Measurements from ENCODE around the gene ARL3.

The ARL3 gene

DNA sequence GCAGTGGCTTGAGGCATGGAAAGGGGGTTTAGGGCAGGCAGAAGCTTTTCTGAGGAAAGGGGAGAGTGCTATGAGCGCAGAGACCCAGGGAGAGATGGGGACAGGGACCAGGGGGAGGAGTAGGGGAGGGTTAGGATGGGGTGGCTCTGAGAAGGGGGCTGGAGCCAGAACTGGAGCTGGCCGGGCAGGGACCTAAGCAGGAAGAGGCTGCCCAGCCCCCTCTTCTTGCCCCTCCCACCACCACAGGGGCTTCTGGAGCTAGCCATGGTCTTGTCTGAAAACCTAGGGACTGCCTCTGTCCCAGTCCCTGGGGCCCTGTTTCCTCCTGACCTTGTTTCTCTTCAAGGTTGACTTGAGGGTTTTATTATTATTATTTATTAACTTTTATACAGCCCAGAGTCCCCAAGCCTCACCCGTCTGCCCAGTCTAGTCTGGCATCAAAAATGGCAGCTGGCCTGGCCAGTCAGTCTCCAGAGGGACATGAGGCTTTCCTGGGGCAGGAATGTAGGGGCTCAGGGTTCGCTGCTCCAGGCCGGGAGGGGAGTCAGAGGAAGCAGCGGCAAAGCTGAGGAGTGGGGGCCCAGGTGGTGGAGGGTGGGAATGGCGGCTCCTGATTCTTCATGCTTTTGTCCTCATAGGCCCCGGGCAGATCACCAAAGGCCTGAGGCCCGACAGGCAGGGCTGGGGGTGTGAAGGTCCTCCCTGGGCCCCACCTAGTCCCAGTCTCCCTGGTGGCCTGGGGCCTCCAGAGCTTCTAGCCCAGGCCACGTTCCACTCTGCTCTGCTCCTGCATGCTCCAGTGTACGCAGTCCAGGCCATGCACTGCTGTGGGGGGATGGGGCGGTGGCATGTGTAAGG is 64.2 kb downstream of the ARL3 start:
- DNase-seq = no peak

DNA sequence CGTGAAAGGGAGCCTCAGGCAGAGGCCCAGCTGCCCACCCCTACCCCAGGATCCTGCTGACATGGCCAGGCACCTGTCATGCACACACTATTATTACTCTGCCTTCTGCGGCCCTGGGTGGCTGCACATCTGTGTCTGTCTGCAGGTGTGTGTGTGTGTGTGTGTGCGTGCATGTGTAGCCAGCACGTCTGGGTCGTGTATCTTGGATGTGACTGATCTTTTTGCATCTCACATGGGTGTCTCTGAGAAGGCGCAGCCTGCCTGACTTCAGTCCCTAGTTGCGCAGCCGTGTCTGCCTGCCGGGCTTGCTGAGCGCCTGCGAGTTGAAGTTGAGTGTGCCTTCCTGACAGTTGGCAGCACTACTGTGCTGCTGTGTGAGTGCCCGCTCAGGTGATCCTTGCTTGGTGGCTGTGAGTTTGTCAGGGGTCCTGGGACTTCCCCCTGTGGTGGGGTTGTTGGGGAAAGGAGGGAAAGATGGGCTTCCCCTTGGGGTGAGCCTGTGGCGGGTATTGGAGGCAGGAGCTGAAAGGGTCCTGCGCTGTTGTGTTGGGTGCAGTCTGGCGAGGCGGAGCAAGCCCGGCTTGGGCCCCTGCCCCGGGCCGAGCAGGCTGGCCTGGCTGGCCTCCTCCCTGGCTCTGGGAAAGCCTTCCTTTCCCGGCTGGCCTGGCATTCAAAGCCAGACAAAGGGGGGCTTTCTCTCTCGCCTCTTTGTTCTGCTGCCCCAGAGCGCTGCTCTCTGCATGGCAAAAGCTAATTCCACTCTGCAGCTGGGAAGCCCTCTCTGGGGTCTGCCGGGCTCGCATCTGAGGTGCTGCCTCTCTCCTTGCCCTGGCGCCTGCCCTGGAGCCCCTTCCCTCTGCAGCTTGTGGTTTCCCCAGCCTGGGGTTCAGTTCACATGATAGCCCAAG is 65.1 kb downstream of the ARL3 start:
- DNase-seq = peak; percentile 31

DNA sequence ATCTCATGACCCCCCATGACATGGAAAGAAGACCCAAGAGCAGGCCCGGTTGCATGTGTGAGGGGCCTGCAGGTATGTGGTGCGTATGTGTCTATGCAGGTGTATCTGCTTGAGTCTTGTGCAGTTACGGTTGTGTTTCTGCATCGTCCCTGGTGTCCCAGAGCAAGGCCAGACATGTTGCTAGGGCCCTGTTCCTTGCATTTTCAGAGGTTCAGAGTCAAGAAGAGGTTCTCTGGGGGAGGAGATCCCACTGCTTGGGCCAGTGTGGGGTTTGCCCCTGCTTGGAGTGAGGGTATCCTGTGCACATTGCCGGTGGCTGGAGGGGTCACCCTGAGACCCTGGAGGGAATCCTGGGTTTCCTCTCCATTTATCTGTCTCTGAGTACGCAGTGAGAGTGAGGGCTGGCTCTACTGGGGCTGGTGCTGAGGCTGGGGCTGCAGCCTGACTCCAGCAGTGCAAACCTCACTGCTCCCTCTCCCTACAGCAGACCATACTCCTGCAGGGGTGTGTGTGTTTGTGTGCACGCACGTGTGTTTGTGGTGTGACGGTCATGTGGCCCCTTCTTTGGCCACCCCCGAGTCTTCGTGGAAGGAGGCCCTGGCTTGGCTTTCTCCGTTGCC is 65.8 kb downstream of the ARL3 start:
- DNase-seq = no peak

DNA sequence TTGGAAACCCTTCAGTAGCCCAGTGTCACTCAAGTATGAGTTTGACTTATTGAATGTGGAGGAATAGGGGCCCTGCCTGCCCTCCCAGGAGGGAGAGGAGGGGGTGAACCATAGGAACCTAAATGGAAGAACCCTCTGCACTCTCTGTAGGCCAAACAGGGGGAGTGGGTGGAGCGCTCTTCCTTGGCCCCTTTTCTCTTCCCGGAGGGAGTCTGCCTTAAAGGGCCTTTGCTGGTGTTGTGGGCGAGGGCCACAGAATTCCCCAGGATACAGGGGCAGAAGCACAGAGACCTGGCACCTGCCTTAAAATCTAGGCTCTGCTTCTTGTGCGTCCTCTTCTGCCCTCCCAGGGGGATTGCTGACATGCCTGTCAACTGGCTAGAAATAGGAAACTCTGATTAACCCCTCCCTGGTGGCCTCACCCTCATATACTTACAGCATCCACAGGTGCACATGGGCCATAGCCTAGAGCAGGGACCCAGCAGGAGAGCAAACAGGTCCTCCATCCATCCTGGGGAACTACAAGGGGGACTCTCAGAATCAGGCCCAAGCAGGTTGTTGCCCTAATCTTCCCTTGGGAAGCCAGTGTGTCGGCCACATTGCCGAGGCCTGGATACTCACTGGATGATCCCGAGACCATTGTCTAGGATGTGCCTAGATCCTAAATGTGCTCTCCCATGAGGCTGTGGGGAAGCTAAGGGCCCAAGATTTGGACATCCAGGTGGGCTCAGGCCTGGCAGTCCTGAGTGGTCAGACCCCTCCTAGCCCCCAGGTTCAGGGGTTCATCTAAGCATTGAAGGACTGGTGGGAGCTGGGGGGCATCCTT is 66.5 kb downstream of the ARL3 start:
- DNase-seq = no peak

DNA sequence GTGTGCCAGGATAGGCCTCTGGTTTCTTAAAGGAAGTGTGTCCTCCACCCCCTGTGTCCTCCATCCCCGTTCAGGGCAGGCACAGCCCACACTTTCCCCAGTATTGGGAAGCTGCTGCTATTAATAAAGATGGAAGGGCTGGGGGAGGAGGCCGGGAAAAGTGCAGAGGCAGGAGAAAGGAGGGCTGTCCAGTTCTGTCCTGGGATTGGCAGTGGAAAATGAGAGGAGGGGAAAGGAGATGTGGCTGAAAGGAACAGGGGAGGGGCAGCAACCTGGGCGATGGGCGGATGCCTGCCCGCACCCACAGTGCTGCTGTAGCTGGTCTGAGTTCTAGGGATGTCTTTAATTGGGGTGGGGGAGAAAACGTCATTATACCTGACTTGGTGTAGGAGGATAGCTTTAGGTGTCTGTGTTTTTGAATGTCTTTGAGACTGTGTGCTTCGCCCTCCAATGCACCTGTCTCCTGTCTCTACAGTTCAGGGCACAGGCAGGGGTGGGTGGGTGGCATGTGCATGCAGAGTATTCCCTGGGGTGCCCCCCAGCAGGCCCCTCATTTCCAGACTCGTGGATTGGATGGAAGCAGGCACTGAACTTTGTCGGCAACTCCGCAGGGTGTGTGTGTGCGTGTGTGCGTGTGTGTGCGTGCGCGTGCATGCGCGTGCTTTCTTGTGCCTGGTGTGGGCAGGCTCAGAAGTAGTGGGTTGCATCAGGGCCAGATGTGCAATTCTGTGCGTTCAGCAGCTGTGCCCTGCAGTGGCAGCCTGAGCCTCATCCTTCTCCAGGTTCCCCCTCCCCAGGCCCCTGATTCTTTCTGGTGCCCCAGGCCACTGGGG is 67.4 kb downstream of the ARL3 start:
- DNase-seq = peak; percentile 53

DNA sequence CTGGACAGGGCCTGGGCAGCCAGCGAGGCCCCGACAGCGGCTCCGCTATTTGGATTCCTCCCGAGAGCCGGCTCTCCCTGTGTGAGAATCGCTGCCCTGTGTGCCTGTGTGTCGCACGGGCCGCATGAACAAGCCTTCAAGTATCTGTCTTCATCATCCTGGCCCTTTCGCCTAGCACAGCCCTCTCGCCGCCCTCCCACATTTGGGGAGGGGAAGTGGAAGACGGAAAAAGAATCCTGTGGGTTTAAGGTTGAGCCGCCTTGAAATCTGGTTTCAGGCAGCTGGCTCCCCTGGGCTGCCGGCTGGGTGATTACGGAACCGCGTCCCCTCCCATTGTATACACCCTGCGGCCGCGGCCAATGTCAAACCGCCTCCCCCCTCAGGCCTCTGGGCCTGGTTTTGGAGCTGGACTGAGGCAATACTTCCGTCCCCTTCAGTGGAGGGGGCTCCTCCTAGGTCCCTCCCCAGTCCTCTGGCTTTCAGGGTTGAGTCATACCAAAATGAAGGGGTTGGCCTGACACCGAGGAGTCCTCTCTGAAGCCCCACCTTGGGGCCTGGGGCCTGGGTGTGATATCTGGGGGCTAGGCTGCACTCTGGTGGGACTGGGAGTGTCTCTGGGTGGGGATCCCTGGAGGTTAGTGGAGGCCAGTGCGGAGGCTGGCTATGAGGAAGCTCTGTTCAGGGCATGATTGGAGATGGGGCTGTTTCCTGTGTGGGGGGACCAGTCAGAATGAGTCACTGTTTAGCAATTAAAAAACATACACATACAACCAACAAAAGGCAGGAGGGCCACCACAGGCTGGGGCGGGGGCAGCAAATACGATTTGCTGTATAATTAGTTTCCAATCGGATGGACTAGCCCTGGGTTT is 68.2 kb downstream of the ARL3 start:
- DNase-seq = peak; percentile 81

DNA sequence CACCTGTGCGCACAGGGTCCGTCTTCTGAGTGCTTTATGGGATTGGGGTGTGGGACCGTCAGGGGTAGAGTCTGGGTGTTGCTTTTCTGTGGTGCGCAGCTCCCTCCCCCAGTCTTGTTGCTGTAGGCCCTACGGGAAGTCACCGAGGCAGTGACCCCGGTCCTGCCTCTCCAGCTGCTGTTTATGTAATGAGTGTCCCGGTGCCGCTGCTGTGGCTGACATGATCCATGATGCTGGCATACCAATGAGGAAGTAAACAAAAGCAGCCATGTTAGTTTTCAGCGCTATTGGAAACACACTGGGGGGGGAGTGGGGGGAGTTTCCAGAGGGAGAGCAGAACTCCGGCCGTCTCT is 68.8 kb downstream of the ARL3 start:
- DNase-seq = peak; percentile 69

DNA sequence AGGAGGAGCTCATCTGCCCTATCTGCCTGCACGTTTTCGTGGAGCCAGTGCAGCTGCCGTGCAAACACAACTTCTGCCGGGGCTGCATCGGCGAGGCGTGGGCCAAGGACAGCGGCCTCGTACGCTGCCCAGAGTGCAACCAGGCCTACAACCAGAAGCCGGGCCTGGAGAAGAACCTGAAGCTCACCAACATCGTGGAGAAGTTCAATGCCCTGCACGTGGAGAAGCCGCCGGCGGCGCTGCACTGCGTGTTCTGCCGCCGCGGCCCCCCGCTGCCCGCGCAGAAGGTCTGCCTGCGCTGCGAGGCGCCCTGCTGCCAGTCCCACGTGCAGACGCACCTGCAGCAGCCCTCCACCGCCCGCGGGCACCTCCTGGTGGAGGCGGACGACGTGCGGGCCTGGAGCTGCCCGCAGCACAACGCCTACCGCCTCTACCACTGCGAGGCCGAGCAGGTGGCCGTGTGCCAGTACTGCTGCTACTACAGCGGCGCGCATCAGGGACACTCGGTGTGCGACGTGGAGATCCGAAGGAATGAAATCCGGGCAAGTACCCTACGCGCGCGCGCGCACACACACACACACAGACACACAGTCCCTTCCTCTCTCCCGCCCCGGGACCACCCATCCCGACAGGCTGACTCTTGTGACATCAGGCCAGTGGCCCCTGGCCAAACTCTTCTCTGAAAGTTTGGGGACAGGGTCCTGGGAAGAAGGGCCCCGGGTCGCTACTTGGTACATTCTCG is 69.4 kb downstream of the ARL3 start:
- DNase-seq = peak; percentile 86

DNA sequence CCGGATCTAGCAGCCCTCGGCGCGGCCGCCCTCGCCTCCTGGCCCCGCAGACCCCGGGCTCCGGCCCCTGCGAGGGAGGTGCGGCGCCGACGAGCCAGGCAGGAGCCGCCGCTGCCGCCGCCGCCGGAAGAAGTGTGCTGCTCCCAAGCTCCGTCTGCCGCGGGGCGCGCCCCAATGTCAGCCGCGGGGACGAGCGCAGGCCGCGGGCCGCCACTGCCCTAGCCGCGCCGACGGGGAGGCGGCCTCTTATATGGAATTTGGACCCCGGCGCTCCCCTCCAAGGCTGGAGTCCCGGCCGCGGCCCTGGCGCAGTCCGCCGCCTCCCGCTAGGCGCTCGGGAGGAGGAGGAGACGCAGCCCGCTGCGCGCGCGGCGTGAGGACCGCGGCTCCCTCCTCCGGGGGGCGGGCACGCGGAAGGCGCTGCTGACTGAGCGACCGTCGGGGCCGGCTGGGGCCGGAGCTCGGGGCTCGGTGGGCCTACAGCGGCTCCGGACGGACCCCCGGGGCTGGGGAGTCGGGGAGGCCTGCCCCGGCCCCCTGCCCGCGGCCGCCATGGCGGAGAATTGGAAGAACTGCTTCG is 70.0 kb downstream of the ARL3 start, which contains the start of gene TRIM8:
Gene TRIM8 (plus strand): TSS at position 414 of the 580 bp plus-strand sequence. CDS start 139 bp downstream, at position 553.
- peak; percentile 54 for DNase-seq

DNA sequence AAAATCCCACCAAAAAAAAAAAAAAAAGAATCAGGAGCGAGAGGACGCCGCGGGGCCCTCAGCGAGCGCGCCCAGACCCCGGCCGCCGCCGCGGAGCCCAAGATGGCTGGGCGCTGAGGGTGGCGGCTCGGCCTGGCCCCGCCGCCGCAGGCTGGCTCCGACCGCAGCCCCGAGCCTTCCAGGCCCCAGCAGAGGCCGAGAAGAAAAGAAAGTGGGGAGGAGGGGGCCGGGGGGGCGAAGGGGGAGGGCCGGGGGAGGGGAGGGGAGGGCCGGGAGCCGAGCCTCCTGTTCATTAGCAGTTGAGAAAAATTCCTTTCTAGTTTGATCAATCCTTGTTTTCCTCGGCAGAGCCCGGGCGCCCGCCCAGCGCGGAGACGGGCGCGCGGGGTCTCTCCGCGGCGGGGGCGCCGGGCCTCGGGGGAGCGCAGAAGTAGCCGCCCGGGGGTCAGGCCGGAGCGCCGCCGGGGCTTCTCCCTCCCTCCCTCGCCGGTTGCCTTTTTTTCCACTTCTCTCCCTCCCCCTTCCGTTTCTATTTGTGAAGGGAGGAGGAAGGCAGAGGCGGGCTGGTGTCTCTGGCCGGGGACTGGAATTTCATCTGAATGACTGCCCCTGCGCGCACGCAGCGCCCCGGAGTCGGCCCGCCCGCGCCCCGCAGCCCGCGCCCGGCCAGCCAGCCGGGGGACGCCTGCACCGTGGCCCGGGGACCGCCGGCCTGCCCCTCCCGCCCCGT is 70.7 kb downstream of the ARL3 start:
- DNase-seq = peak; percentile 56

DNA sequence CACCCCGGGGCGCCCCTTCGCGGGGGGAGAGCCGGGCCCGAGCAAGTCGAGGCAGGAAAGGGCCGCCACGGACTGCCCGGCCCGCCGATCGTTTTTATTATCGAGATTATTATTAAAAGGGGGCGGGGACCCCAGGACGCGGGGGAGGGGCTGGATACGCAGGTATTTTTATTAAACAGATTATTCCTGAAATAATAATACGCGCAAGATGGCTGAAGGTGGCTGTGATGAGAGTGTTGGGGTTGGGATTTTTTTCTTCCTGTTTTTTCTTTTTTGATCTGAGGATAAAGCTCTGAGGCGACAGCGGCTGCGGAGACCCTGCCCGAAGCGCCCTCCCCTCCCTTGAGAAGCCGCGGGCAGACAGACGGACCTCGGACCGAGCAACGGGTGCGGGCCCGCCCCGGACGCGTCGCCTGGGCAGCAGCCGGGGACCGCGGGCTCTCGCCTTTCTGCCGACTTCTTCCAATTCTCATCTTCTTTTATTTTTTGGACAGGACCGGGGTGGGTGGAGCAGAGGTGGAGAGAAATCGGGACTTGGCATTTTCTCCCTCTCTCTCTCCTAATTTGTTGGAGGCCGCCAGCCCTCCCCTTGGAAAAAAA is 71.4 kb downstream of the ARL3 start:
- peak; percentile 66 for DNase-seq

DNA sequence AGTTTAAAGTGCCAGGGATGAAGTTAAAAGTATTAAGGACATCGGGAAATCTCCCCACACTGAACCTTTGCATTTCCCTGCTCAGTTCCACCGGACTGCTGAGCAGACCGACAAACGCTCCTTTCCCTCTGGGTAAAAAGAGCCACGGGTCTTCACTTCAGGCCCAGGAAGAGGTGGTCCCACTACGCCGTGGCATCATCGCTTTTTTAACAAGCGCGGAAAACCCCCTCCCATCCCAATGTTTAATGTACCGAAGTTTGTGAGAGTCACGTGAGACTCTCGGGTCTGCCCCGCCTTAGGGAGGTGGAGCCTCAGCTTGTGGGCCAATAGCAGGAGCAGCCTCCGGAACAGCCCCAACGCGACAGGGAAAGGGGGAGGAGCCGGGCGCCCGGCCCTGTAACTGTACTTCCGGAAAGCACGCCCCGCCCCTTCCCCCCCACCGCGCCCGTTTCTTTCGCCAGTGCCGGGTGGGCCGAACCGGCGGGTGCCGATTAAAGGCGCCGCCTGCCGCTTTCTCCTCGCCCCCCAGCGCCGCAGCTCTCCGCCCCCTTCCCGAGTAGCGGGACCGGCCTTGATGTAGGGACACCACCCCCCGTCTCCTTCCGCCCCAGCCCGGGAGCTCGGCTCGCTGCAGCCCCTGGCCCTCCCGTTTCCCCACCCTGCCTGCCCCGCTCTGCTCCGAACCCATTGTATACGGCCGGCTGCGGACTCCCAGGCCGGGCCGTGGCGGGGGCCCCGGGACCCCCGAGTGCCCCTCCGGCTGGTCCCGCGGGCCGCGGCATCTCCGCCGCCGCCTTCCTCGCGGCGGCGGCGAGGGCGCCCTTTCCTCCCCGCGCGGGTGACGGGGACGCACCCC is 72.1 kb downstream of the ARL3 start:
- DNase-seq = peak; percentile 99

DNA sequence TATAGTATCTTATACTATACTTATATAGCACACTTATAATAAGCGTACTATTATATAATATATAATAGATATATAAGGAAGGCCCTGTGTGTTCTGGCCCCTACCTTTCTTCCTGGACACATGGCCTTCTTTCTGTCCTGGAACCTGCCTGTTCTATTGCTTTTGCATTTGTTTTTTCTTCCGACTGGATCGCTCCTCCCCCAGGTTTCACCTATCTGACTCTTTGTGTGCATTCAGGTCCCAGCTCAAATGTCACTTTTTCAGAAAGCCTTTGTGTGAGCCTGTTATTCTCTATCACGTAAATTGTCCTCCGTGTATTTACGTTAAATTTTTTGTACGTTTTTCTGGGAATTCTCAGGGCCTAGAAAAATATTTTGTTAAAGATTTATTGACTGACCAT is 72.8 kb downstream of the ARL3 start:
- DNase-seq = no peak

DNA sequence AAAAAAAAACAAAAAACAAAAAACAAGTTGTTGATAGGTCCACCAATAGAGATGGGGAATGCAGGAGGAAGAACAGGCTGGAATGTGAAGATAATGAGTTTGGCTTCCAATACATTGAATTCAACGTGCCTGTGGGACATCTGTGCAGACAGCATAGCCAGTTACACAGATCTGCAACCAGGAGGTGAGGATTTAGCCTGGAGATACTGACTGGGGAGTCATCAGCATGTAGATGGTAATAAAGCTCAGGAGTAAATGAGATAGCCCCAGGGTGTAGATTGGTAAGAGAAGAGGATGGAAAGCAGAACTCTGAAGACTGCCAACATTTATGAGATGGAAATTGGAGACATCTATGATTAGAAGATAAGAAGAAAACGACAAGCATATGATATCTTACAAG is 74.7 kb downstream of the ARL3 start:
- no peak for DNase-seq

DNA sequence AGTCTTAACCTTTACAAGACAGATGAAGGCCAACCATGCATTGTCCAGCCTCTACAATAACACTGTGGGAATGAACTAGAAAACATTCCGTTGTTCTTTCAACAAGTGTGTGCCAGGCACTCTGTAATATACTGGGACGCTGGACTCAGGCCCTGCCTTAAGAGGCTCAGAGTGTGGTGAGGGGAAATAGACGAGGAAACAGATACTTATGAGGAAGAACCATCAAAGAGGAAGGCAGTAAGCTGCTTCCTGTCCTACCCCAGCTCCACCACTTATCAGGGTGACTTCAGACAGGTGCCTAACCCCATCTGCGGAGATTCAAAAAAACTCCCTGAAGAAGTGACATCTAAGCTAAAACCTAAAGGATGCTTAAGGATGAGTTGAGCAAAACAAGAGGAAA is 78.8 kb downstream of the ARL3 start:
- DNase-seq = peak; percentile 54

DNA sequence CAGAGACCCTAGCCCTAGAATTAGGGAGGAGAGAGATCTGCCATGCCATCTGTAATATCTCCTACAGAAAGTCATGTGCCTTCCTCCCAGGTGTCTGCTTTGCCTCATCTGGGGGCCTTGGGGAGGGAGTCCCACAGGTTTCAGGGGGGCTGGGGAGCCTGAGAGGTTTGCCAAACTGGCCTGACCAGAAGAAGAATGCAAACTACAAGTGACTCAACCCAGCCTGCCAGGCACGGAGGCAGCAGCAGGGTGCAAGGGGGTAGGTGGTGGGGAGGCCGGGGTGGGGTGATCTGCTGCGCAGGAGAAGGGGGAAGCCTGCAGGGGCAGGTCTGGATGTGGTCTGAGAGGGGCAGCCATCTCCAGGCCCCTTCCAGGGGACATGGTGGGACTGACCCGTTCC is 79.5 kb downstream of the ARL3 start:
- no peak for DNase-seq

DNA sequence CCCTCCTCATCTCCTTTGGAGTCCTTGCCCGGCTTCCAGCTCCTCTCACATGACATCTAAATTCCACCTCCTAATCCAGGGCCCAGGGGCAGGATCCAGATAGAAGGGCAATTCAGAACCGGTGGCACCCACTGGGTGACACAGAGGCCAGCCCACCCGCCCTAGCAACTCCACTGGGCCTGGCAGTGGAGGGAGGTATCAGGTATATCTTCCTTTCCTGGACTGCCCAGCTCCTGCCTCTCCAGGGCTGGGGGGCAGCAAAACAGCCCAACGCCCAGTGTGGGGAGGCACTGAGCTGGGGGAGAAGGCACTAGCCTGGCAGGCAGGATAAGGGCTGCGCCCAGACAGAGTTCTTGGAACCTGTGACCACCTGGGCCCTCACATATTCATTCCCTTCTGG is 80.3 kb downstream of the ARL3 start:
- DNase-seq = no peak
